Measurements from ENCODE around the gene SEC16A. TPM values are rescaled to one million over a fixed set of nuclear protein-coding genes. Genes with fewer than 3 reads are reported as not detected.
"Not testable (repeated sequence)": the region's sequence is repeated elsewhere in the genome, so short reads cannot be mapped to it uniquely, and the experiment has no call there.

SEC16A gene
- total and polyA plus RNA-seq, 4 donors: 11.1 to 61.0 (median 58.1) TPM

DNA sequence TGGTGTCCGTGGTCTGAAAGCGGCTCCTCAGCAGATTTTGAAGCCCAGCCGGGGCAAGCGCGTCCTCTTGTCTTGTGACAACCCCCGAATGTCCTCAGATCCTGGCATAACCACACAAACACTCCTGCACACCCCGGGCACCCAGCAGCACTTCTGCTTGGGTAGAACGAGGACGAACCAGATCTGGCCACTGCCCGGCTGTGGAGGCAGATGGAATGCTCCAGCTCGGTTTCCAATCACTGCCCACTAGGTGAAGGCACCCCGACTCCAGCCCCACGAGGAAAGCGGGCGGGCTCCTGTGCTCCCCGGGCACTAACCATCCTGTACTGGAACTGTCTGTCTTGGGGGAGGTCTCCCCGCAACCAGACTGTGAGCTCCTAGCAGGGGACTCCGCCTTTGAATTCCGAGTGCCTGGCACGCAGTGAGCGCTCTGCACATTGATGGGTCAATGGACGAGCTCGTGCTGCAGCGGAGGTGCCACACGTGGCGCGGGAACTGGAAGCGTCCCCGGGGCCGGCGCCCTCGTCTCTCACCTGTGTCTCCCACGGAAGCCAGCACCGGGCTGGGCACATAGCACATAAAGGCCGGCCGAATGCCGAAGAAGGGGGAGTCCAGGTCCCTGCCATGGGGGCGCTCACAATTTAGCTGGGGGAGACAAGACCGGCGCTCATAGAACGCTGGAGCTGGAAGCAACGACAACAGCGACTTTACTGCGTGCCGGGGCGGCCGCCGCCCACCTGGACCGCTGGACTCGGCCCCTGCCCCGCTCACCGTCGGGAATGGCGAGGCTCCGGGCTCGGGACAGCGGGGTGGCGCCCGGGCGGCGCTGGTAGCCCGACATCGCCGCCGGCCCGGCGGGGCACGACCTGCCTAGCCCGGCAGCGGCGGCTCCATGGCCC is 73.0 kb downstream of the SEC16A start:
- Histone ChIP-seq H3K9me3 (ENCODE audit: control insufficient read depth, low read length) (no peaks in the 10 kb centered on the region), H3K27me3 (ENCODE audit: control insufficient read depth in 1 of 2, insufficient read depth in 2 of 2, low read length in 1 of 2) (no peaks in the 10 kb centered on the region), H3K27ac (ENCODE audit: low read depth in 1 of 2, low read length in 2 of 2) (peak overlapping the region in 1 of 2 donors; percentile 9), H3K4me3 (ENCODE audit: low read length in 2 of 2) (peak overlapping the region; percentile 44 to 91), H3K4me1 (ENCODE audit: control insufficient read depth in 1 of 2, insufficient read depth in 2 of 2, low read length in 2 of 2) (no peaks in the 10 kb centered on the region), H3K36me3 (ENCODE audit: control insufficient read depth in 1 of 2, insufficient read depth in 2 of 2, low read length in 1 of 2) (peaks cover 0 to 2% of the 10 kb centered on the region in 2 donors)
- ATAC-seq (ENCODE audit: low FRiP score): peak; percentile 31
- WGBS, 2 donors: 7 to 8% methylated on average over 54 to 71 of the region's 71 CpGs
- intact Hi-C loops (cut with DNase I): loop anchor here in 1 of 2 donors (5.0 kb wide), 1 partner anchor 72 kb away; the partner anchor contains the start of gene SEC16A
- DNase-seq: peak in 1 of 2 donors; percentile 67

DNA sequence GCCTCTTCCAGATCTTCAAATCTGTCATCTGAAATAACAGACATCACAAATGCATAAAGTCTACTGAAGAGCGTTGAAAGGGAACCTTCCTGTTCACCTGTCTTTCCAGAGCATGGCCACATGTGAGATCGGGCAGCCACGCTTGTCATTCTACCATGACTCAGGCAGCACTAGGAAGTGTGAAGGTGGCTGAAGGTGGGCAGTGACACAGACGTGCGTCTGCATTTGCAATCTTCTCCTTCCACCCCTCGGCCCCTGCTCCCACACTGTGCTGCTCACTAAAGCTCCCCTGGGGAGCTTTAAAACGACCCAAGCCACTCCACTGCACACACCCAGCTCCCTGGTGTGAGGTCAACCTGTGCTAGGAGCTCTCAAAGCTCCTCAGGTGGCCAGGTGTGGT is 74.9 kb downstream of the SEC16A start:
- WGBS, 2 donors: 84 to 87% methylated on average over 7 of the region's 7 CpGs
- DNase-seq (no peak), ATAC-seq (ENCODE audit: low FRiP score) (no peak)
- Histone ChIP-seq H3K36me3 (ENCODE audit: control insufficient read depth in 1 of 2, insufficient read depth in 2 of 2, low read length in 1 of 2) (no peaks in the 10 kb centered on the region), H3K4me3 (ENCODE audit: low read length in 2 of 2) (no peak overlapping the region), H3K27ac (ENCODE audit: low read depth in 1 of 2, low read length in 2 of 2) (no peak overlapping the region), H3K27me3 (ENCODE audit: control insufficient read depth in 1 of 2, insufficient read depth in 2 of 2, low read length in 1 of 2) (no peaks in the 10 kb centered on the region), H3K4me1 (ENCODE audit: control insufficient read depth in 1 of 2, insufficient read depth in 2 of 2, low read length in 2 of 2) (no peaks in the 10 kb centered on the region), H3K9me3 (ENCODE audit: control insufficient read depth, low read length) (no peaks in the 10 kb centered on the region)
- intact Hi-C loops (cut with DNase I): no loop called here

DNA sequence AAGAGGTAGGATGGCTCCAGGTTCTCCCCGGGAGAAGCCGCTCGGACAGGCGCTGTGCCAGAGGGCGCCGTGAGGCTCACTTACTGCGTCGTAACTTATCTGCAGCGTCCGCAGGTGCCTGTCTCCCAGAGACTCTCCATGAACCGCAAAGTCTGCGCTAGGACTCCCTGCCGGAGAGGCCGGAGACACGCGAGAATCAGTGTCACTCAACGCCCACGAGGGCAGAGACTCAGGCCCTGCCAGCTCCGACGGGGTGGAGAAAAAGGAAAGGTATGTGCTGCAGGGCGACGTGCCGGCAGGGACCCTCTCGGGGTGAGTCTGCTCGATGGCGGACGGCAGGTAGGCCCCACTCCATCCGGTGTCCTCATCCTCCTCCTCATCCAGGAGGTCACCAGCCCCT is 75.8 kb downstream of the SEC16A start:
- 93 to 96% methylated on average over 27 to 28 of the region's 28 CpGs for WGBS, 2 donors
- intact Hi-C loops (cut with DNase I): not testable (repeated sequence)

DNA sequence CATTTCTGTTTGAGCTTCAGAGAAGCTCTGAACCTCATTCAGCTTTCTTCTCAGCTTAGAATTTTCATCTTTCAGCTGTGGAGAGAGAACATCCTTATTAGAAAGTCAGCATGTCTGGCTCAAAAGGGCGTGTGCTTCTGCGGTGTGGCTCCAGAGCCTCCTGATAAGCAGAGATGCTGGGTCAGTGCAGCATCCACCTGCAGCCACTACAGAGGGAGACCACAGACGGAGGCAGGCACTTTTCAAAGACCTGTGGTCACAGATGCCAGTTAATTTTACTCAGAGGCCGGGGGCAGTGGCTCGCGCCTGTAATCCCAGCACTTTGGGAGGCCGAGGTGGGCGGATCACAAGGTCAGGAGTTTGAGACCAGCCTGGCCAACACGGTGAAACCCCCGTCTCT is 76.9 kb downstream of the SEC16A start:
- H3K27ac ChIP-seq (ENCODE audit: low read depth in 1 of 2, low read length in 2 of 2); ATAC-seq (ENCODE audit: low FRiP score); H3K4me3 ChIP-seq (ENCODE audit: low read length in 2 of 2); intact Hi-C loops (cut with DNase I); DNase-seq; H3K36me3 ChIP-seq (ENCODE audit: control insufficient read depth in 1 of 2, insufficient read depth in 2 of 2, low read length in 1 of 2); H3K9me3 ChIP-seq (ENCODE audit: control insufficient read depth, low read length); H3K4me1 ChIP-seq (ENCODE audit: control insufficient read depth in 1 of 2, insufficient read depth in 2 of 2, low read length in 2 of 2); H3K27me3 ChIP-seq (ENCODE audit: control insufficient read depth in 1 of 2, insufficient read depth in 2 of 2, low read length in 1 of 2): not testable (repeated sequence)
- WGBS, 2 donors: 91 to 95% methylated on average over 10 of the region's 10 CpGs

More for the DNA sequence above, 75.8 kb downstream of the SEC16A start:
- not testable (repeated sequence) for H3K4me1 ChIP-seq (ENCODE audit: control insufficient read depth in 1 of 2, insufficient read depth in 2 of 2, low read length in 2 of 2); H3K27me3 ChIP-seq (ENCODE audit: control insufficient read depth in 1 of 2, insufficient read depth in 2 of 2, low read length in 1 of 2); H3K9me3 ChIP-seq (ENCODE audit: control insufficient read depth, low read length); DNase-seq; H3K4me3 ChIP-seq (ENCODE audit: low read length in 2 of 2); ATAC-seq (ENCODE audit: low FRiP score); H3K36me3 ChIP-seq (ENCODE audit: control insufficient read depth in 1 of 2, insufficient read depth in 2 of 2, low read length in 1 of 2); H3K27ac ChIP-seq (ENCODE audit: low read depth in 1 of 2, low read length in 2 of 2)

DNA sequence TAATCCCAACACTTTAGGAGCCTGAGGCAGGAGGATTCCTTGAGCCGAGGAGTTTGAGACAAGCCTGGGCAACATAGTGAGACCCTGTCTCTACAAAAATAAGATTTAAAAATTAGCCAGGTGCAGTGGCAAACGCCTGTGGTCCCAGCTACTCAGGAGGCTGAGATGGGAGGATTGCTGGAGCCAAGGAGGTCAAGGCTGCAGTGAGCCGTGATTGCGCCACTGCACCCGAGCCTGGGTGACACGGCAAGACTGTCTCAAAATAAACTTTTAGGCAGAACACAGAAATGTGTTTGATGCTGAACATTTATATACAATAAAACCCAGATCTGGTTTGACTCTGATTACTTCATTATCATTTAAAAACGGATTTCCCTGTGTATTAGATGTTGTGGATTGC is 77.4 kb downstream of the SEC16A start:
- Histone ChIP-seq H3K36me3 (ENCODE audit: control insufficient read depth in 1 of 2, insufficient read depth in 2 of 2, low read length in 1 of 2) (no peaks in the 10 kb centered on the region), H3K4me1 (ENCODE audit: control insufficient read depth in 1 of 2, insufficient read depth in 2 of 2, low read length in 2 of 2) (no peaks in the 10 kb centered on the region), H3K9me3 (ENCODE audit: control insufficient read depth, low read length) (no peaks in the 10 kb centered on the region), H3K4me3 (ENCODE audit: low read length in 2 of 2) (no peak overlapping the region), H3K27ac (ENCODE audit: low read depth in 1 of 2, low read length in 2 of 2) (no peak overlapping the region), H3K27me3 (ENCODE audit: control insufficient read depth in 1 of 2, insufficient read depth in 2 of 2, low read length in 1 of 2) (no peaks in the 10 kb centered on the region)
- no peak for DNase-seq
- intact Hi-C loops (cut with DNase I): no loop called here
- ATAC-seq (ENCODE audit: low FRiP score): no peak
- 86 to 89% methylated on average over 7 of the region's 7 CpGs for WGBS, 2 donors

DNA sequence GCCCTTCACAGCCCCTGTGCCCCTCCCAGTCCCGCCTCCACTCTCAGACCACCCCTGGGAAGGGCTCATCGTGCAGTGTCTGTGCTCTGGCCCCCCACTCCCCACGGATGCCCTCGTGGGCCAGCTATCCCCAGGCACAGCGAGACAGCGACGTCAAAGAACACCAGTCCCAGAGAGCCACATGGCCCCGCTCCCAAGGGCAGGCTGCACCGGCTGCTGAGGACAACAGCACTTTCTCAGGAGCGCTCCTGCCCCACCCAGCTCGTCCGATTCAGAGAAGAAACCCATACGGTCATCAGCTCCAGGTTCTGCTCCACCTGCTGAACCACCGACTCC is 78.1 kb downstream of the SEC16A start:
- no peaks in the 10 kb centered on the region for H3K4me1 ChIP-seq (ENCODE audit: control insufficient read depth in 1 of 2, insufficient read depth in 2 of 2, low read length in 2 of 2)
- ATAC-seq (ENCODE audit: low FRiP score) (no peak), DNase-seq (no peak)
- H3K36me3 ChIP-seq (ENCODE audit: control insufficient read depth in 1 of 2, insufficient read depth in 2 of 2, low read length in 1 of 2): no peaks in the 10 kb centered on the region
- no peaks in the 10 kb centered on the region for H3K9me3 ChIP-seq (ENCODE audit: control insufficient read depth, low read length)
- no peak overlapping the region for H3K27ac ChIP-seq (ENCODE audit: low read depth in 1 of 2, low read length in 2 of 2)
- H3K27me3 ChIP-seq (ENCODE audit: control insufficient read depth in 1 of 2, insufficient read depth in 2 of 2, low read length in 1 of 2): no peaks in the 10 kb centered on the region
- no peak overlapping the region for H3K4me3 ChIP-seq (ENCODE audit: low read length in 2 of 2)
- intact Hi-C loops (cut with DNase I): no loop called here
- 88 to 91% methylated on average over 14 of the region's 14 CpGs for WGBS, 2 donors

DNA sequence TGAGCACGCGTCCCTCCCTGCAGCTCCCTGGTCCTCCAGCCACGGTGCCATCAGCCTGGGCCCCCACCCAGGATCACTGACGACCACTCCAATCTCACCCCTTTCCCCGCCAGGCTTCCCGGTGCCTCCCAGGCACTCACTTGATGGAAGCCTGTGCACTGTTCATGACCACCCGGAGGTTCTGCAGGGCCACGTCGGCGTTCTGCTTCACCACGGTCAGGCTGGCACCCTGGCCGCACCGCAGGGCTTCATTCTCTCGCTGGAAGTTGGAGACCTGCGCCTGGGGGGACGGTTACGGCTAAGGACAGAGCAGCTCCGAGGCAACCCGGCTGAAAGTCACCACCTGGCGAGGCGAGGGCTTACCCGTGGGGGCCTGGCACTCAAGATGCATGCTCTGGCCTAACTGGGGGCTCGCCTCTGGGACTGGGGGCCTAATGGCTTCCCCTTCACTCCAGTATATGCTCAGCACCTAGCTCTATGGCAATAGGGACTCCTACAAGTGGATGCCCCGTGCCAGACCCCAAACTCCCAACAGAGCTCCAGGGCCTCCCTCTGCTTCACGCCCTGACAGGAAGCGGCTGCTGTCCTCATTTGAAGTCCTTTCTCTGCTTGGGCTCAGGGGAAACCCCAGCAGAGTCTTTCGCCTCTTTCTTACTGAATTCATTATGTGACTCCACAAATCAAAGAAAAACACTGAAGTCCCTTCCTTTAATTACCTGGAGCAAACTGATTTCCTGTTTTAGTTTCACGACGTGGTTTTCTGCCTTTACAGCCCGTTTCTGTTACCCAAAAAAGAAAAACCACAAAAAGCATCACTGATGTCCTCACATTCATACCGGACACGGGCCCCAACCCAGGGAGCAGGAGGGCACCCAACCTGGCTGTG is 78.7 kb downstream of the SEC16A start:
- no peaks in the 10 kb centered on the region for H3K4me1 ChIP-seq (ENCODE audit: control insufficient read depth in 1 of 2, insufficient read depth in 2 of 2, low read length in 2 of 2)
- H3K4me3 ChIP-seq (ENCODE audit: low read length in 2 of 2): no peak overlapping the region
- 89 to 90% methylated on average over 32 of the region's 32 CpGs for WGBS, 2 donors
- H3K27me3 ChIP-seq (ENCODE audit: control insufficient read depth in 1 of 2, insufficient read depth in 2 of 2, low read length in 1 of 2): no peaks in the 10 kb centered on the region
- ATAC-seq (ENCODE audit: low FRiP score) (no peak), DNase-seq (no peak)
- no peaks in the 10 kb centered on the region for H3K9me3 ChIP-seq (ENCODE audit: control insufficient read depth, low read length)
- intact Hi-C loops (cut with DNase I): no loop called here
- no peak overlapping the region for H3K27ac ChIP-seq (ENCODE audit: low read depth in 1 of 2, low read length in 2 of 2)
- no peaks in the 10 kb centered on the region for H3K36me3 ChIP-seq (ENCODE audit: control insufficient read depth in 1 of 2, insufficient read depth in 2 of 2, low read length in 1 of 2)

DNA sequence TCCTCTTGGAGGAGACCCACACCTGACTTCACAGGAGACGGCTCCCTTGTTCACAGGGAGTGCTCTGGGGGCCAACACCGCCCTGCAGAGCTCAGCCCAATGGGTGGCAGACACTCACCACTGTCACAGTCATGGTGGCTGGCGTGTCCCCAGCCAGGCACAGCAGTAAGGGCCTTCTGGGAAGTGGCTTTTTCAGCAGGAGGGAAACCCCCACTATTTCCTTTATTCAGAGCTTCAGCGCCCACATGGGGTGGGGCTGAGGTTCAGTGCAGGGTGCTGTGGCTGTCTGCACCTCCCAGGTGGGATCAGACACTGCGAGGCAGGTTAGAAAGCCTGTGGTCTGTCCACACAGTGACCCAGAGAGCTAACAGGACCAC is 79.3 kb downstream of the SEC16A start:
- no peaks in the 10 kb centered on the region for H3K9me3 ChIP-seq (ENCODE audit: control insufficient read depth, low read length)
- H3K27ac ChIP-seq (ENCODE audit: low read depth in 1 of 2, low read length in 2 of 2): no peak overlapping the region
- intact Hi-C loops (cut with DNase I): no loop called here
- no peaks in the 10 kb centered on the region for H3K27me3 ChIP-seq (ENCODE audit: control insufficient read depth in 1 of 2, insufficient read depth in 2 of 2, low read length in 1 of 2)
- 93 to 95% methylated on average over 5 of the region's 5 CpGs for WGBS, 2 donors
- H3K4me3 ChIP-seq (ENCODE audit: low read length in 2 of 2): no peak overlapping the region
- no peaks in the 10 kb centered on the region for H3K36me3 ChIP-seq (ENCODE audit: control insufficient read depth in 1 of 2, insufficient read depth in 2 of 2, low read length in 1 of 2)
- DNase-seq: no peak
- H3K4me1 ChIP-seq (ENCODE audit: control insufficient read depth in 1 of 2, insufficient read depth in 2 of 2, low read length in 2 of 2): no peaks in the 10 kb centered on the region
- no peak for ATAC-seq (ENCODE audit: low FRiP score)
